PC-9 (cell line): ENCODE data around the gene SEMA4A. TPM values are rescaled to one million over a fixed set of nuclear protein-coding genes. Genes with fewer than 3 reads are reported as not detected.
"Not testable (repeated sequence)": the region's sequence is repeated elsewhere in the genome, so short reads cannot be mapped to it uniquely, and the experiment has no call there.

Experiments
- BruUV-seq: library from RNA; stranded (reverse); fragments of 400-500 nt; replicated peaks from 2 replicates; lab custom pipeline; 2021; lab: Mats Ljungman, UMichigan
- CTCF ChIA-PET: fragments of 300-600 bp; sonication (Branson Sonifier 250); formaldehyde crosslinking; loops from one replicate; lab custom pipeline; 2022; ENCODE audit warnings: antibody characterized with exemption; lab: Charles Lee
- POLR2A ChIA-PET: fragments of 300-600 bp; sonication (Branson Sonifier 250); formaldehyde crosslinking; loops from one replicate; lab custom pipeline; 2022; ENCODE audit warnings: antibody characterized with exemption; ENCODE audit not compliant: unreplicated experiment; lab: Charles Lee
- DNase-seq, 2 experiments: peaks; one replicate each; pipeline versions ENCODE4 v3.0.0 to v3.0.0-alpha.2; 2015 to 2022; ENCODE audit warnings: mixed read lengths in 1 of 2
- H2AFZ ChIP-seq: fragments of 200-600 bp; sonication (generic); 2 replicates; pipeline ENCODE4 v1.8.1; 2017; ENCODE audit warnings: antibody characterized with exemption
- H3F3A ChIP-seq: fragments of 200-600 bp; sonication (generic); 2 replicates; pipeline ENCODE4 v1.8.1; 2017; ENCODE audit warnings: antibody characterized with exemption, mild to moderate bottlenecking, low read depth; ENCODE audit not compliant: insufficient read depth
- H3K27ac ChIP-seq: fragments of 200-600 bp; sonication (generic); 2 replicates; pipeline ENCODE4 v1.6.1; 2016; ENCODE audit warnings: mixed run types
- H3K27me3 ChIP-seq: fragments of 200-600 bp; sonication (generic); 2 replicates; pipeline ENCODE4 v1.6.1; 2016; ENCODE audit warnings: low read depth, mixed run types; ENCODE audit not compliant: insufficient read depth
- H3K36me3 ChIP-seq: fragments of 200-600 bp; sonication (generic); 2 replicates; pipeline ENCODE4 v1.6.1; 2016; ENCODE audit warnings: low read depth, mixed run types
- H3K4me1 ChIP-seq: fragments of 200-600 bp; sonication (generic); replicated peaks from 2 replicates; pipeline ENCODE4 v1.6.1; 2016; ENCODE audit warnings: mixed run types; ENCODE audit not compliant: insufficient read depth
- H3K4me2 ChIP-seq: fragments of 200-600 bp; sonication (generic); 2 replicates; pipeline ENCODE4 v1.6.1; 2017; ENCODE audit warnings: mixed run types
- H3K4me3 ChIP-seq: fragments of 200-600 bp; sonication (generic); 2 replicates; pipeline ENCODE4 v1.6.1; 2016; ENCODE audit warnings: mixed run types
- H3K79me2 ChIP-seq: fragments of 200-600 bp; sonication (generic); 2 replicates; pipeline ENCODE4 v1.6.1; 2017; ENCODE audit warnings: low read depth, mixed run types
- H3K9me2 ChIP-seq: fragments of 200-600 bp; sonication (generic); 2 replicates; pipeline ENCODE4 v1.8.1; 2017; ENCODE audit warnings: mild to moderate bottlenecking; ENCODE audit not compliant: insufficient read depth
- H3K9me3 ChIP-seq: fragments of 200-600 bp; sonication (generic); 2 replicates; pipeline ENCODE4 v1.8.1; 2016; ENCODE audit warnings: low read depth; ENCODE audit not compliant: insufficient read depth
- H4K20me1 ChIP-seq: fragments of 200-600 bp; sonication (generic); 2 replicates; pipeline ENCODE4 v1.8.1; 2017; ENCODE audit not compliant: insufficient read depth
- EZH2 ChIP-seq: fragments of 200-600 bp; sonication (generic); IDR thresholded peaks from 2 replicates; pipeline ENCODE4 v1.8.0; 2017; ENCODE audit warnings: antibody characterized with exemption, low read depth
- intact Hi-C: fragments of 100-400 bp; cut with micrococcal nuclease; formaldehyde crosslinking; loops from one replicate; pipeline ENCODE4 v1.10.0; 2022; ENCODE audit not compliant: unreplicated experiment
- total RNA-seq: library from RNA; stranded (reverse); gene quantifications from 2 replicates; pipeline ENCODE4 v1.2.3, GENCODE V29; 2021
- TF ChIP-seq, protein P1 (sequence below): fragments of 200-600 bp; sonication (generic); conservative IDR thresholded peaks from 2 replicates; pipeline ENCODE4 v1.6.1; 2017; ENCODE audit warnings: mixed run types, antibody characterized with exemption, mild to moderate bottlenecking, moderate library complexity

Gene SEMA4A
- total RNA-seq, 1 experiment from 2014 or later: 16.2 TPM

DNA sequence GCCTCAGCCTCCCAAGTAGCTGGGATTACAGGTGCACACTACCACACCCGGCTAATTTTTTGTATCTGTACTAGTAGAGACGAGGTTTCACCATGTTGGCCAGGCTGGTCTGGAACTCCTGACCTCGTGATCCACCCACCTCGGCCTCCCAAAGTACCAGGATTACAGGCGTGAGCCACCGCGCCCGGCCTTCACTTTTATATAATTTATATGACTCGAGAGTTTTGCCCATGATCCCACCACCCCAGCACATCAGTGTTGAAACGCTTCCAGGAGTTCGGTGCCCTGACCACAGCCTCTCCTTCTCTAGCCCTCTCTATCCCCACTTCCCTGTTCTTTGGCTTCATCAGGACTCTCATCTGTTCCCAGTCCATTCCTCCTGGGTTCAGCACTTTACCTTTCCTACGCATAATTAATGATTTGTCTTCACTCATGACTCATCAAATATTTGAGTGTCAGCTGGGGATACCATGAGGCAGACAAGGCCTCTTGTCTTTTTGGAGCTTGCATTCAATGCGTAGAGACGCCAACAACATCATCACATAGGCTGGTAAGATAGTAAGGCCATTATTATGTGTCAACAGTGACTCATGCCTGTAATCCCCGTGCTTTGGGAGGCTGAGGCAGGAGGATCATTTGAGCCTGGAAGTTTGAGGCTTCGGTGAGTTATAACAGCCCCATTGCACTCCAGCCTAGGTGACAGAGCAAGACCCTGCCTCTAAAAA lies 60.8 kb downstream of the SEMA4A start:
- intact Hi-C loops: loop anchor here (10.0 kb wide), 1 partner anchor 279 kb away; the partner anchor contains the start of gene KHDC4
- Histone ChIP-seq H2AFZ (no peak overlapping the region), H3K4me1 (peaks cover 23% of the 10 kb centered on the region), H4K20me1 (no peaks in the 10 kb centered on the region), H3K27ac (peak overlapping the region; percentile 82; the same call in 1 of the 2 replicates), H3K36me3 (no peaks in the 10 kb centered on the region), H3F3A (peaks cover 26% of the 10 kb centered on the region; the same call in 1 of the 2 replicates), H3K4me2 (peak overlapping the region; percentile 100), H3K9me2 (no peaks in the 10 kb centered on the region), H3K4me3 (peak overlapping the region; percentile 67), H3K79me2 (peaks cover 19% of the 10 kb centered on the region), H3K27me3 (no peaks in the 10 kb centered on the region), H3K9me3 (no peaks in the 10 kb centered on the region)
- no TSS peak for BruUV-seq
- TF ChIP-seq, protein P1, sequence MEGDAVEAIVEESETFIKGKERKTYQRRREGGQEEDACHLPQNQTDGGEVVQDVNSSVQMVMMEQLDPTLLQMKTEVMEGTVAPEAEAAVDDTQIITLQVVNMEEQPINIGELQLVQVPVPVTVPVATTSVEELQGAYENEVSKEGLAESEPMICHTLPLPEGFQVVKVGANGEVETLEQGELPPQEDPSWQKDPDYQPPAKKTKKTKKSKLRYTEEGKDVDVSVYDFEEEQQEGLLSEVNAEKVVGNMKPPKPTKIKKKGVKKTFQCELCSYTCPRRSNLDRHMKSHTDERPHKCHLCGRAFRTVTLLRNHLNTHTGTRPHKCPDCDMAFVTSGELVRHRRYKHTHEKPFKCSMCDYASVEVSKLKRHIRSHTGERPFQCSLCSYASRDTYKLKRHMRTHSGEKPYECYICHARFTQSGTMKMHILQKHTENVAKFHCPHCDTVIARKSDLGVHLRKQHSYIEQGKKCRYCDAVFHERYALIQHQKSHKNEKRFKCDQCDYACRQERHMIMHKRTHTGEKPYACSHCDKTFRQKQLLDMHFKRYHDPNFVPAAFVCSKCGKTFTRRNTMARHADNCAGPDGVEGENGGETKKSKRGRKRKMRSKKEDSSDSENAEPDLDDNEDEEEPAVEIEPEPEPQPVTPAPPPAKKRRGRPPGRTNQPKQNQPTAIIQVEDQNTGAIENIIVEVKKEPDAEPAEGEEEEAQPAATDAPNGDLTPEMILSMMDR: no peak
- no peak for TF ChIP-seq EZH2
- DNase-seq: peak; percentile 26 to 78
- ChIA-PET POLR2A (interaction anchor here (0.6 kb wide), 1 partner anchor 9 kb away, joined by 7 read pairs; no protein-coding TSS in a partner anchor), CTCF (interaction anchor here (0.7 kb wide), 1 partner anchor 124 kb away, joined by 6 read pairs; no protein-coding TSS in a partner anchor)

DNA sequence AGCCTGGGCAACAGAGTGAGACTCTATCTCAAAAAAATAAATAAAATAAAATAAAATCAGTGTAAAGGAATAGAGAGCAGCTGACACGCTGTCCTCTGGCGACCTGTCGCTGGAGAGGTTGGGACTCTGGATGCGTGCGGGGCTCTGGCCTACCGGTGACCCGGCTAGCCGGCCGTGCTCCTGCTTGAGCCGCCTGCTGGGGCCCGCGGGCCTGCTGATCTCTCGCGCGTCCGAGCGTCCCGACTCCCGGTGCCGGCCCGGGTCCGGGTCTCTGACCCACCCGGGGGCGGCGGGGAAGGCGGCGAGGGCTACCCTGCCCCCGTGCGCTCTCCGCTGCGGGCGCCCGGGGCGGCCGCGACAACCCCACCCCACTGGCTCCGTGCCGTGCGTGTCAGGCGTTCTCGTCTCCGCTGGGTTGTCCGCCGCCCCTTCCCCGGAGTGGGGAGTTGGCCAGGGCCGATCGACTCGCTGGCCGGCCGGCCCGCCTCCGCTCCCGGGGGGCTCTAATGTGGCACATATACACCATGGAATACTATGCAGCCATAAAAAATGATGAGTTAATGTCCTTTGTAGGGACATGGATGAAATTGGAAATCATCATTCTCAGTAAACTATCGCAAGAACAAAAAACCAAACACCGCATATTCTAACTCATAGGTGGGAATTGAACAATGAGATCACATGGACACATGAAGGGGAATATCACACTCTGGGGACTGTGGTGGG lies 63.1 kb downstream of the SEMA4A start:
- H3K4me1 ChIP-seq: peaks cover 23% of the 10 kb centered on the region
- BruUV-seq, H3K27ac ChIP-seq, H3K9me3 ChIP-seq, POLR2A ChIA-PET, H3K36me3 ChIP-seq, H3K27me3 ChIP-seq, H3K4me2 ChIP-seq, H3K9me2 ChIP-seq, DNase-seq, H2AFZ ChIP-seq, H3K4me3 ChIP-seq, H4K20me1 ChIP-seq, CTCF ChIA-PET: not testable (repeated sequence)
- peaks cover 24% of the 10 kb centered on the region for H3K79me2 ChIP-seq
- peaks cover 23% of the 10 kb centered on the region; the same call in 1 of the 2 replicates for H3F3A ChIP-seq
- intact Hi-C loops: loop anchor here (10.0 kb wide), 1 partner anchor 282 kb away; the partner anchor contains the start of gene KHDC4

DNA sequence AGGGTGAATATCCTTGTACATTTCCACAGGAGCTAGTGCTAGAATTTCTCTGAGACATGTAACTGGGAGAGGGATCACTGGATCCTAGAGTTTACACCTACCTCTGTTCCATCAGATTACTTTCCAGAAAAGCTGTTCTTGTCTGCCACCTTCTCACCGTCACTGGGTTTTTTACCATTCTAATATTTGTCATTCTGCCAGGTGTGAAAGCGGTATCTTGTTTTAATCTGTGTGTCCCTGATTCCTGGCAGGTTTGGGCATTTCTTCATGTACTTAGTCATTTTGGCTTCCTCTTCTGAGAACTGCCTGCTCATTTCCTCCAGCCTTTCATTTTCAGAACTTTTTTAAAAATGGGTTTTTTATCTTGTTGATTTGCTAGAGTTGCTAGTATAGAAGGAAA lies 64.5 kb downstream of the SEMA4A start:
- TF ChIP-seq, protein P1: no peak
- no peak for TF ChIP-seq EZH2
- intact Hi-C loops: loop anchor here (10.0 kb wide), 1 partner anchor 283 kb away; the partner anchor contains the start of gene KHDC4
- Histone ChIP-seq H3K9me3 (no peaks in the 10 kb centered on the region), H3K9me2 (no peaks in the 10 kb centered on the region), H3K27ac (no peak overlapping the region), H3K4me2 (no peak overlapping the region), H3K79me2 (peaks cover 24% of the 10 kb centered on the region), H4K20me1 (no peaks in the 10 kb centered on the region; the same call in 1 of the 2 replicates), H3K27me3 (no peaks in the 10 kb centered on the region), H3K4me1 (peaks cover 18% of the 10 kb centered on the region), H2AFZ (no peak overlapping the region), H3F3A (peaks cover 22% of the 10 kb centered on the region; the same call in 1 of the 2 replicates), H3K36me3 (no peaks in the 10 kb centered on the region), H3K4me3 (no peak overlapping the region)
- POLR2A ChIA-PET: interaction anchor here (0.6 kb wide), 1 partner anchor 24 kb away, joined by 3 read pairs; the partner anchor contains the start of gene SLC25A44
- DNase-seq: peak in 1 of 2 experiments; percentile 31
- no TSS peak for BruUV-seq
- CTCF ChIA-PET: interaction anchor here (0.6 kb wide), 1 partner anchor 214 kb away, joined by 5 read pairs; no protein-coding TSS in a partner anchor
